ENCODE results near the gene HSPH1.

DNA sequence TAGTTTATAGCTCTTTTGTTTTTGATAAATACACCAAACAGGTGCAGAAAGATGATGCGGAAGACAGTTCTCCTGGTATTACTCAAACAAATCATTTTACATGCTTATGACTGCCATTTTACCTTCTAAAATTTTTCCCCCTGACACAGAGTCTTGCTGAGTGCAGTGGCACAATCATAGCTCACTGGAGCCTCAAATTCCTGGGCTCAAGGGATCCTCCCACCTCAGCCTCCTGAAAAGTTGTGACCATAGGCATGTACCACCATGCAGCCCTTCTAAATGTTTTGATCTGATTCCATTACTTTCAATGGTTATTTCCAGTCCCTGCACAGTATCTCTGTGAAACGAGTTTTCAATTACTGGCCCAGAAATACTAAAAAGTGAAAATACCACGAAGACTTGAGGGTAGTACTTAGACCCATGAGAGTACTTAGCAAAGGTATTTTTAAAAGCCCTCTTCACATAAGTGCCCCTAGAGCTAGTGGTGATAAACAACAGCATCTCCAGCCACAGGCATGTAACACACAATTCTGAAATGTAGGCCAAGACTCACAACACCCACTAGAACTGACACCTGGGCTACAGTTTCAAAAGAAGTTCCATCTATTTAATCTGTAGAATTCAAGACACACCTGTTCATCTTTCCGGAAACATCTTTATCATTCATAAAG, 11.3 kb downstream of the HSPH1 start:
- TF ChIP-seq, protein P1, sequence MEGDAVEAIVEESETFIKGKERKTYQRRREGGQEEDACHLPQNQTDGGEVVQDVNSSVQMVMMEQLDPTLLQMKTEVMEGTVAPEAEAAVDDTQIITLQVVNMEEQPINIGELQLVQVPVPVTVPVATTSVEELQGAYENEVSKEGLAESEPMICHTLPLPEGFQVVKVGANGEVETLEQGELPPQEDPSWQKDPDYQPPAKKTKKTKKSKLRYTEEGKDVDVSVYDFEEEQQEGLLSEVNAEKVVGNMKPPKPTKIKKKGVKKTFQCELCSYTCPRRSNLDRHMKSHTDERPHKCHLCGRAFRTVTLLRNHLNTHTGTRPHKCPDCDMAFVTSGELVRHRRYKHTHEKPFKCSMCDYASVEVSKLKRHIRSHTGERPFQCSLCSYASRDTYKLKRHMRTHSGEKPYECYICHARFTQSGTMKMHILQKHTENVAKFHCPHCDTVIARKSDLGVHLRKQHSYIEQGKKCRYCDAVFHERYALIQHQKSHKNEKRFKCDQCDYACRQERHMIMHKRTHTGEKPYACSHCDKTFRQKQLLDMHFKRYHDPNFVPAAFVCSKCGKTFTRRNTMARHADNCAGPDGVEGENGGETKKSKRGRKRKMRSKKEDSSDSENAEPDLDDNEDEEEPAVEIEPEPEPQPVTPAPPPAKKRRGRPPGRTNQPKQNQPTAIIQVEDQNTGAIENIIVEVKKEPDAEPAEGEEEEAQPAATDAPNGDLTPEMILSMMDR (IDR thresholded peaks at IDR 0.05; ENCODE audit: control extremely low read depth in 1 of 3, insufficient read depth in 1 of 3, low read depth in 1 of 3, low read length in 3 of 3), result no peak
- no peak for TF ChIP-seq CEBPB (IDR thresholded peaks at IDR 0.05; ENCODE audit: low read depth, low read length)
- TF ChIP-seq GABPA (IDR thresholded peaks at IDR 0.05; ENCODE audit: borderline replicate concordance, insufficient read depth, low read length), result no peak
- TF ChIP-seq BRCA1 (IDR thresholded peaks at IDR 0.05; ENCODE audit: low read depth, low read length), result no peak
- TF ChIP-seq JUND (IDR thresholded peaks at IDR 0.05; ENCODE audit: low read length), result no peak

All from H1 (cell line).